Measurements from ENCODE around the gene KAT8. TPM values are rescaled to one million over a fixed set of nuclear protein-coding genes. Genes with fewer than 3 reads are reported as not detected.

The KAT8 gene
- total RNA-seq, 2 experiments from 2014 or later: 55.6 to 58.7 TPM

DNA sequence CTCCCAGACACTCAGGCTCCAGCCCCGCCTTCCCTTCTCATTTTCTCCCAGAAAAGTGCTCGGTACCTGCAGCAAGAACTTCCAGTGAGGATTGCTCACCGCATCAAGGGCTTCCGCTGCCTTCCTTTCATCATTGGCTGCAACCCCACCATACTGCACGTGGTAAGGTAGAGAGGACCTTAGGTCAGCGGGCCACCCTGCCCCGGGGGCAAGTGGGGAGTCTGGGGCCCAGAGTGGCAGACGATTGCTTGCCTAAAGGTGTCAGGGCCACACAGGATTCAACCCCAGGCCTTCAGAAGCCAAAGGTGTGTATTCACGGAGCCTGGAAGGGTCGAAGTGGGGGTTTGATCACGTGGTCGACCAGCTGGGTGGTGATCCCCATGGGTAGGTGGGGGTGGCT, 7.8 kb upstream of the KAT8 start:
- H3K4me3 Mint-ChIP-seq: peak overlapping the region; percentile 79
- no peaks in the 10 kb centered on the region for H3K9me3 Mint-ChIP-seq
- no peak for DNase-seq
- H3K27me3 Mint-ChIP-seq: no peaks in the 10 kb centered on the region
- intact Hi-C loops (cut with micrococcal nuclease): loop anchor here (10.0 kb wide), 1 partner anchor 65 kb away; no protein-coding TSS in a partner anchor
- TF ChIP-seq, protein P1, sequence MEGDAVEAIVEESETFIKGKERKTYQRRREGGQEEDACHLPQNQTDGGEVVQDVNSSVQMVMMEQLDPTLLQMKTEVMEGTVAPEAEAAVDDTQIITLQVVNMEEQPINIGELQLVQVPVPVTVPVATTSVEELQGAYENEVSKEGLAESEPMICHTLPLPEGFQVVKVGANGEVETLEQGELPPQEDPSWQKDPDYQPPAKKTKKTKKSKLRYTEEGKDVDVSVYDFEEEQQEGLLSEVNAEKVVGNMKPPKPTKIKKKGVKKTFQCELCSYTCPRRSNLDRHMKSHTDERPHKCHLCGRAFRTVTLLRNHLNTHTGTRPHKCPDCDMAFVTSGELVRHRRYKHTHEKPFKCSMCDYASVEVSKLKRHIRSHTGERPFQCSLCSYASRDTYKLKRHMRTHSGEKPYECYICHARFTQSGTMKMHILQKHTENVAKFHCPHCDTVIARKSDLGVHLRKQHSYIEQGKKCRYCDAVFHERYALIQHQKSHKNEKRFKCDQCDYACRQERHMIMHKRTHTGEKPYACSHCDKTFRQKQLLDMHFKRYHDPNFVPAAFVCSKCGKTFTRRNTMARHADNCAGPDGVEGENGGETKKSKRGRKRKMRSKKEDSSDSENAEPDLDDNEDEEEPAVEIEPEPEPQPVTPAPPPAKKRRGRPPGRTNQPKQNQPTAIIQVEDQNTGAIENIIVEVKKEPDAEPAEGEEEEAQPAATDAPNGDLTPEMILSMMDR (IDR thresholded peaks at IDR 0.05): no peak
- H3K27ac Mint-ChIP-seq: peak overlapping the region; percentile 65
- no peak for ATAC-seq
- peaks cover 18% of the 10 kb centered on the region for H3K36me3 Mint-ChIP-seq (ENCODE audit: low read depth)
- ChIA-PET CTCF (interaction anchor here (1.1 kb wide), 1 partner anchor 33 kb away, joined by 6 read pairs; no protein-coding TSS in a partner anchor), POLR2A (no interaction called here)
- peaks cover 38% of the 10 kb centered on the region for H3K4me1 Mint-ChIP-seq (ENCODE audit: low read depth)

DNA sequence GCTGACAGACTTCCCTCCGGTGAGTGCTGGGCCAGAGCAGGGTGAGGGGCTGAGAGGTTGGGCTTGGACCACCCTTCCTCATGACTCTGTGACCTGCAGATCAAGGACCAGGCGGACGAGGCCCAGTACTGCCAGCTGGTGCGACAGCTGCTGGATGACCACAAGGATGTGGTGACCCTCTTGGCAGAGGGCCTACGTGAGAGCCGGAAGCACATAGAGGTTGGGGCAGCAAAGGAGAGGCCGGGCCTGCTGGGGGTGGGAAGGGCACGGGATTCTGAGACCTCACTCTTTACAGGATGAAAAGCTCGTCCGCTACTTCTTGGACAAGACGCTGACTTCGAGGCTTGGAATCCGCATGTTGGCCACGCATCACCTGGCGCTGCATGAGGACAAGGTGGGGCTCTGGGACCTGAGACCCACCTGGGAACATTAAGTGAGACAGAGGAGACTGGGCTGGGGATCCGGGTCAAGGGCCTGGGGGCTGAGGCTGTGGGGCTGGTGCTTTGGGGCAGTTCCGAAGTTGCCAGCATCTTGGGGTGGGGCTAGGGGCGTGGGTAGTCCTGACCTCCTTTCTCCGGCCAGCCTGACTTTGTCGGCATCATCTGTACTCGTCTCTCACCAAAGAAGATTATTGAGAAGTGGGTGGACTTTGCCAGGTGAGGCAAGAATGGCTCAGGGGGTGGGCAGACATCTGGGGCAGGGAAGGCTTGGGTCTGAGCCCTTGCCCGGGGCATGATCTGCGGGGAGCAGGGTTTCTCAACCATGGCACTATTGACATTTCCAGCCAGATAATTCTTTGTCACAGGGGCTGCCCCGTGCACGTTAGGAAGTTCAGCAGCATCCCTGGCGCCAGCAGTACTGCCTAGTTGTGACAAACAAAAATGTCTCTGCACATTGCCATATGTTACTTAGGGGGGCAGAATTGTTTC, 7.1 kb upstream of the KAT8 start:
- ATAC-seq (no peak), DNase-seq (no peak)
- no peaks in the 10 kb centered on the region for H3K9me3 Mint-ChIP-seq
- H3K4me3 Mint-ChIP-seq: peak overlapping the region; percentile 79
- H3K36me3 Mint-ChIP-seq (ENCODE audit: low read depth): peaks cover 18% of the 10 kb centered on the region
- ChIA-PET CTCF (interaction anchor here (1.1 kb wide), 1 partner anchor 32 kb away, joined by 6 read pairs; no protein-coding TSS in a partner anchor), POLR2A (interaction anchor here (0.7 kb wide), 1 partner anchor 70 kb away, joined by 3 read pairs; the partner anchor contains the start of gene FUS)
- TF ChIP-seq, protein P1 (IDR thresholded peaks at IDR 0.05): no peak
- intact Hi-C loops (cut with micrococcal nuclease): loop anchor here (10.0 kb wide), 1 partner anchor 64 kb away; no protein-coding TSS in a partner anchor
- no peaks in the 10 kb centered on the region for H3K27me3 Mint-ChIP-seq
- H3K4me1 Mint-ChIP-seq (ENCODE audit: low read depth): peaks cover 38% of the 10 kb centered on the region
- H3K27ac Mint-ChIP-seq: peak overlapping the region; percentile 17

DNA sequence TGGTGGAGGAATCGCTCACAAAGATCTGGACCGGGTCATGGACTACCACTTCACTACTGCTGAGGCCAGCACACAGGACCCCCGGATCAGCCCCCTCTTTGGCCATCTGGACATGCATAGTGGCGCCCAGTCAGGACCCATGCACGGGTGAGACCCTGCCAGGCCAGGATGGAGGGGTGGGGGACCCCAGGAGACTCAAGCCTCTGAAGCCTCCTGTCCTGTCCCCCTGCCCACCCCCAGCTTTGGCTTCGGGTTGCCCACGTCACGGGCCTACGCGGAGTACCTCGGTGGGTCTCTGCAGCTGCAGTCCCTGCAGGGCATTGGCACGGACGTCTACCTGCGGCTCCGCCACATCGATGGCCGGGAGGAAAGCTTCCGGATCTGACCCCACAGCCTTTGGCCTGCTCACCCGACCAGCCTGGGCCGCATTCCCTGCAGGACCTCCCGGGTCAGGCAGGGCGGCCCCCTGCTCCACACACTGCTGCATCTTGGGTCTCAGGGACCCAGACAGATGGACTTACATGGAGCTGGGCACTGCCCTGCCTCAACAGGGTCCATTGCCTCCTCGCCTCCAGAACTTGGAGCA, 5.5 kb upstream of the KAT8 start:
- POLR2A ChIA-PET: interaction anchor here (1.4 kb wide), 1 partner anchor 9 kb away, joined by 4 read pairs; no protein-coding TSS in a partner anchor
- H3K36me3 Mint-ChIP-seq (ENCODE audit: low read depth): peaks cover 18% of the 10 kb centered on the region
- H3K4me3 Mint-ChIP-seq: no peak overlapping the region

DNA sequence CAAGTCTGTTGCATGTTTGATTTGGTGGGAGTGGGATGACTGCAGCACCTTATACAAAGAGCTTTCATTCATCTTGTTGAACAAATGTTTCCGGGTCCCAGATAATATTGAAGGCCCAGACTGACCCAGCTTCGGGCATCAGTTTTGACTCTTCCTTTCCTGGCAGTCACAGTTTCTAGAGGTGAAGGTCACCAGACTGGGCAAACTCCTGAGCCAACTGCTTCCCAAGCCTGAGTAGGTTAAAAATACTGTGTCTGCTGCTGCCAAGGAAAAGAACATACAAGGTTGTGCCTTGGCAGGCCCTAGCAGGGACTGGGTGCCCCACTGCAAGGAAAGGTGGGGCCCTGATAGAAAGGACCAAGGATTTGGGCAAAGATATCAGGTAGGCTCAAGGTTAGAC, 4.8 kb upstream of the KAT8 start:
- Mint-ChIP-seq H3K27ac (no peak overlapping the region), H3K4me1 (ENCODE audit: low read depth) (peaks cover 26% of the 10 kb centered on the region), H3K27me3 (no peaks in the 10 kb centered on the region), H3K36me3 (ENCODE audit: low read depth) (peaks cover 18% of the 10 kb centered on the region), H3K4me3 (no peak overlapping the region), H3K9me3 (no peaks in the 10 kb centered on the region)
- ATAC-seq (no peak), DNase-seq (no peak)
- POLR2A ChIA-PET: interaction anchor here (1.0 kb wide), 1 partner anchor 39 kb away, joined by 6 read pairs; the partner anchor contains the start of genes ZNF646 and ZNF668
- intact Hi-C loops (cut with micrococcal nuclease): loop anchor here (10.0 kb wide), 1 partner anchor 62 kb away; no protein-coding TSS in a partner anchor
- TF ChIP-seq, protein P1 (IDR thresholded peaks at IDR 0.05): no peak
- CTCF ChIA-PET: interaction anchor here (1.6 kb wide), 1 partner anchor 29 kb away, joined by 6 read pairs; no protein-coding TSS in a partner anchor

More for the DNA sequence above, 5.5 kb upstream of the KAT8 start:
- TF ChIP-seq, protein P1 (IDR thresholded peaks at IDR 0.05): no peak
- ATAC-seq: no peak
- Mint-ChIP-seq H3K4me1 (ENCODE audit: low read depth) (peaks cover 33% of the 10 kb centered on the region), H3K27ac (no peak overlapping the region), H3K27me3 (no peaks in the 10 kb centered on the region), H3K9me3 (no peaks in the 10 kb centered on the region)
- CTCF ChIA-PET: interaction anchor here (1.6 kb wide), 1 partner anchor 30 kb away, joined by 6 read pairs; no protein-coding TSS in a partner anchor
- DNase-seq: no peak
- intact Hi-C loops (cut with micrococcal nuclease): loop anchor here (10.0 kb wide), 1 partner anchor 63 kb away; no protein-coding TSS in a partner anchor
